Measurements from ENCODE around the gene NDUFA5.
A peak's percentile ranks its signal among the peaks of the same experiment; 100 is the strongest.

NDUFA5 gene

GRCh38 chr7:123500878-123501489, 56.6 kb downstream of the NDUFA5 start:
- Histone ChIP-seq H3K4me3 (ENCODE audit: low read length) (no peak overlapping the region), H3K27me3 (replicated peaks; ENCODE audit: control insufficient read depth, insufficient read depth, low read length) (no peaks in the 10 kb centered on the region), H3K36me3 (ENCODE audit: control insufficient read depth, insufficient read depth, low read length, severe bottlenecking) (no peaks in the 10 kb centered on the region), H3K9me3 (ENCODE audit: control insufficient read depth, low read length) (no peaks in the 10 kb centered on the region), H3K9ac (ENCODE audit: low read length) (no peak overlapping the region), H3K4me1 (ENCODE audit: control insufficient read depth, insufficient read depth, low read length) (no peaks in the 10 kb centered on the region)
- no peak for DNase-seq (ENCODE audit: low read depth)

- no peak overlapping the region for H3K9ac ChIP-seq (ENCODE audit: low read length)
- no peaks in the 10 kb centered on the region for H3K36me3 ChIP-seq (ENCODE audit: control insufficient read depth, insufficient read depth, low read length, severe bottlenecking)
- H3K4me3 ChIP-seq (ENCODE audit: low read length): no peak overlapping the region
- no peaks in the 10 kb centered on the region for H3K27me3 ChIP-seq (replicated peaks; ENCODE audit: control insufficient read depth, insufficient read depth, low read length)
- no peak for DNase-seq (ENCODE audit: low read depth)
- no peaks in the 10 kb centered on the region for H3K9me3 ChIP-seq (ENCODE audit: control insufficient read depth, low read length)
- no peaks in the 10 kb centered on the region for H3K4me1 ChIP-seq (ENCODE audit: control insufficient read depth, insufficient read depth, low read length)
These were observed 58.2 kb downstream of the NDUFA5 start for GRCh38 chr7:123499211-123499970.

GRCh38 chr7:123498601-123499000, 59.0 kb downstream of the NDUFA5 start:
- DNase-seq (ENCODE audit: low read depth): no peak
- no peaks in the 10 kb centered on the region for H3K9me3 ChIP-seq (ENCODE audit: control insufficient read depth, low read length)
- H3K4me1 ChIP-seq (ENCODE audit: control insufficient read depth, insufficient read depth, low read length): no peaks in the 10 kb centered on the region
- H3K9ac ChIP-seq (ENCODE audit: low read length): no peak overlapping the region
- H3K36me3 ChIP-seq (ENCODE audit: control insufficient read depth, insufficient read depth, low read length, severe bottlenecking): no peaks in the 10 kb centered on the region
- H3K4me3 ChIP-seq (ENCODE audit: low read length): no peak overlapping the region
- H3K27me3 ChIP-seq (replicated peaks; ENCODE audit: control insufficient read depth, insufficient read depth, low read length): no peaks in the 10 kb centered on the region

- H3K9ac ChIP-seq (ENCODE audit: low read length): no peak overlapping the region
These were observed 59.6 kb downstream of the NDUFA5 start for GRCh38 chr7:123498031-123498430.

GRCh38 chr7:123494193-123494796, 63.3 kb downstream of the NDUFA5 start:
- DNase-seq (ENCODE audit: low read depth): peak; percentile 80
- peaks cover 8% of the 10 kb centered on the region for H3K9me3 ChIP-seq (ENCODE audit: control insufficient read depth, low read length)
- no peaks in the 10 kb centered on the region for H3K36me3 ChIP-seq (ENCODE audit: control insufficient read depth, insufficient read depth, low read length, severe bottlenecking)
- peak overlapping the region; percentile 46 for H3K9ac ChIP-seq (ENCODE audit: low read length)
- no peak overlapping the region for H3K4me3 ChIP-seq (ENCODE audit: low read length)
- H3K27me3 ChIP-seq (replicated peaks; ENCODE audit: control insufficient read depth, insufficient read depth, low read length): no peaks in the 10 kb centered on the region
- no peaks in the 10 kb centered on the region for H3K4me1 ChIP-seq (ENCODE audit: control insufficient read depth, insufficient read depth, low read length)

More at GRCh38 chr7:123498031-123498430, 59.6 kb downstream of the NDUFA5 start:
- H3K4me3 ChIP-seq (ENCODE audit: low read length): no peak overlapping the region
- no peaks in the 10 kb centered on the region for H3K9me3 ChIP-seq (ENCODE audit: control insufficient read depth, low read length)
- no peaks in the 10 kb centered on the region for H3K4me1 ChIP-seq (ENCODE audit: control insufficient read depth, insufficient read depth, low read length)
- no peaks in the 10 kb centered on the region for H3K27me3 ChIP-seq (replicated peaks; ENCODE audit: control insufficient read depth, insufficient read depth, low read length)
- no peak for DNase-seq (ENCODE audit: low read depth)
- H3K36me3 ChIP-seq (ENCODE audit: control insufficient read depth, insufficient read depth, low read length, severe bottlenecking): no peaks in the 10 kb centered on the region

GRCh38 chr7:123492485-123492884, 65.1 kb downstream of the NDUFA5 start:
- no peaks in the 10 kb centered on the region for H3K27me3 ChIP-seq (replicated peaks; ENCODE audit: control insufficient read depth, insufficient read depth, low read length)
- peaks cover 8% of the 10 kb centered on the region for H3K9me3 ChIP-seq (ENCODE audit: control insufficient read depth, low read length)
- no peak for DNase-seq (ENCODE audit: low read depth)
- no peak overlapping the region for H3K4me3 ChIP-seq (ENCODE audit: low read length)
- no peaks in the 10 kb centered on the region for H3K4me1 ChIP-seq (ENCODE audit: control insufficient read depth, insufficient read depth, low read length)
- H3K9ac ChIP-seq (ENCODE audit: low read length): no peak overlapping the region
- no peaks in the 10 kb centered on the region for H3K36me3 ChIP-seq (ENCODE audit: control insufficient read depth, insufficient read depth, low read length, severe bottlenecking)
